ENCODE data around the gene LAMA1. TPM values are rescaled to one million over a fixed set of nuclear protein-coding genes. Genes with fewer than 3 reads are reported as not detected.

Gene LAMA1
- total RNA-seq, 1 experiment from 2014 or later = 28.8 TPM

GRCh38 chr18:7112936-7113335 is 4.7 kb downstream of the LAMA1 start:
- Histone ChIP-seq H2BK15ac (ENCODE audit: low read depth, low read length) (no peak overlapping the region), H2BK5ac (ENCODE audit: insufficient read length, low read length) (no peak overlapping the region), H3K9me3 (ENCODE audit: control insufficient read depth, low read depth, low read length) (no peaks in the 10 kb centered on the region), H3K4me1 (ENCODE audit: insufficient read depth, low read length) (no peaks in the 10 kb centered on the region), H3K4me2 (ENCODE audit: insufficient read depth, insufficient read length, low read length) (no peak overlapping the region), H4K20me1 (ENCODE audit: control insufficient read depth, insufficient read depth, insufficient read length) (no peaks in the 10 kb centered on the region), H3T11ph (ENCODE audit: low read length) (no peak overlapping the region), H4K5ac (ENCODE audit: insufficient read length, low read depth, low read length) (no peak overlapping the region), H2BK12ac (ENCODE audit: insufficient read length, low read depth, low read length) (no peak overlapping the region), H4K8ac (replicated peaks; ENCODE audit: insufficient read length, low read depth, low read length) (no peak overlapping the region), H3K79me2 (ENCODE audit: insufficient read depth, low read length) (peaks cover 5% of the 10 kb centered on the region; the same call in 1 of the 2 replicates), H3K27me3 (ENCODE audit: insufficient read depth, low read length) (no peaks in the 10 kb centered on the region), H2BK120ac (ENCODE audit: low read depth, low read length, poor library complexity, severe bottlenecking) (no peak overlapping the region), H3K56ac (ENCODE audit: insufficient read length, low read depth, low read length) (no peak overlapping the region), H2AFZ (ENCODE audit: low read length) (no peak overlapping the region), H3K23ac (ENCODE audit: insufficient read length, low read depth, low read length) (no peak overlapping the region), H3K79me1 (ENCODE audit: insufficient read depth, low read depth, low read length, poor library complexity, severe bottlenecking) (no peaks in the 10 kb centered on the region), H2BK20ac (ENCODE audit: low read depth, low read length, poor library complexity, severe bottlenecking) (no peak overlapping the region), H3K14ac (ENCODE audit: insufficient read depth, low read length) (no peak overlapping the region), H3K9ac (ENCODE audit: extremely low read depth, insufficient read length, low read length) (no peak overlapping the region), H4K91ac (ENCODE audit: insufficient read length, low read depth, low read length) (no peak overlapping the region), H3K27ac (ENCODE audit: insufficient read length, low read depth, low read length) (no peak overlapping the region), H2AK5ac (ENCODE audit: insufficient read length, low read length) (no peak overlapping the region), H3K4ac (ENCODE audit: low read depth, low read length) (no peak overlapping the region), H3K18ac (ENCODE audit: insufficient read length, low read depth, low read length) (no peak overlapping the region), H3K23me2 (ENCODE audit: insufficient read length, low read depth, low read length, poor library complexity, severe bottlenecking) (peaks cover 13% of the 10 kb centered on the region)
- H3K4me1 Mint-ChIP-seq = peaks cover 24 to 38% of the 10 kb centered on the region in 2 experiments
- peaks cover 2 to 15% (median 4%) of the 10 kb centered on the region in 3 experiments; a peak in 5 of 7 replicates for H3K36me3 Mint-ChIP-seq (ENCODE audit: insufficient read depth in 1 of 3, low read depth in 3 of 3)
- H3K27ac Mint-ChIP-seq = peak overlapping the region in 1 of 3 experiments; percentile 7; a peak in 2 of 7 replicates
- H3K4me3 Mint-ChIP-seq = no peak overlapping the region; a peak in 1 of 5 replicates
- H3K9me3 Mint-ChIP-seq = peaks cover 0 to 2% of the 10 kb centered on the region in 2 experiments; a peak in 2 of 5 replicates
- WGBS (ENCODE audit: extremely low coverage, insufficient read length, low lambda C conversion rate) = no CpG with 5 or more reads among the region's 3 CpGs
- peaks cover 23% of the 10 kb centered on the region for H3K27me3 Mint-ChIP-seq (ENCODE audit: low read depth)
- no peak for DNase-seq
- TF ChIP-seq, protein P1, sequence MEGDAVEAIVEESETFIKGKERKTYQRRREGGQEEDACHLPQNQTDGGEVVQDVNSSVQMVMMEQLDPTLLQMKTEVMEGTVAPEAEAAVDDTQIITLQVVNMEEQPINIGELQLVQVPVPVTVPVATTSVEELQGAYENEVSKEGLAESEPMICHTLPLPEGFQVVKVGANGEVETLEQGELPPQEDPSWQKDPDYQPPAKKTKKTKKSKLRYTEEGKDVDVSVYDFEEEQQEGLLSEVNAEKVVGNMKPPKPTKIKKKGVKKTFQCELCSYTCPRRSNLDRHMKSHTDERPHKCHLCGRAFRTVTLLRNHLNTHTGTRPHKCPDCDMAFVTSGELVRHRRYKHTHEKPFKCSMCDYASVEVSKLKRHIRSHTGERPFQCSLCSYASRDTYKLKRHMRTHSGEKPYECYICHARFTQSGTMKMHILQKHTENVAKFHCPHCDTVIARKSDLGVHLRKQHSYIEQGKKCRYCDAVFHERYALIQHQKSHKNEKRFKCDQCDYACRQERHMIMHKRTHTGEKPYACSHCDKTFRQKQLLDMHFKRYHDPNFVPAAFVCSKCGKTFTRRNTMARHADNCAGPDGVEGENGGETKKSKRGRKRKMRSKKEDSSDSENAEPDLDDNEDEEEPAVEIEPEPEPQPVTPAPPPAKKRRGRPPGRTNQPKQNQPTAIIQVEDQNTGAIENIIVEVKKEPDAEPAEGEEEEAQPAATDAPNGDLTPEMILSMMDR (conservative IDR thresholded peaks at IDR 0.05) = no peak
